ENCODE results near the gene C1orf115. TPM values are rescaled to one million over a fixed set of nuclear protein-coding genes. Genes with fewer than 3 reads are reported as not detected.
"Not testable (repeated sequence)": the region's sequence is repeated elsewhere in the genome, so short reads cannot be mapped to it uniquely, and the experiment has no call there.

The C1orf115 gene
- total RNA-seq, 6 donors from 2014 or later = 12.6 to 33.0 (median 30.0) TPM

GRCh38 chr1:220717800-220718640 is 27.9 kb downstream of the C1orf115 start:
- WGBS, 2 donors = 84 to 91% methylated on average over 18 to 20 of the region's 20 CpGs
- ATAC-seq (ENCODE audit: low FRiP score in 2 of 2) (no peak), DNase-seq (no peak)
- Histone ChIP-seq H3K4me3 (no peak overlapping the region), H3K4me1 (no peaks in the 10 kb centered on the region), H3K9me3 (peaks cover 0 to 4% (median 2%) of the 10 kb centered on the region in 4 donors), H3K27me3 (no peaks in the 10 kb centered on the region), H3K27ac (no peak overlapping the region), H3K36me3 (no peaks in the 10 kb centered on the region)
- no peak for TF ChIP-seq EP300 (IDR thresholded peaks at IDR 0.05)
- no peak for TF ChIP-seq POLR2AphosphoS5 (IDR thresholded peaks at IDR 0.05)
- no peak for TF ChIP-seq POLR2A (IDR thresholded peaks at IDR 0.05)
- no peak for TF ChIP-seq CTCF (IDR thresholded peaks at IDR 0.05)

- 52 to 61% methylated on average over 7 of the region's 7 CpGs for WGBS, 2 donors
- H3K9me3 ChIP-seq; H3K27ac ChIP-seq; H3K36me3 ChIP-seq; H3K27me3 ChIP-seq; ATAC-seq (ENCODE audit: low FRiP score in 2 of 2); H3K4me1 ChIP-seq; H3K4me3 ChIP-seq: not testable (repeated sequence)
- peak in 1 of 2 donors; percentile 53 for DNase-seq
Observed at GRCh38 chr1:220721266-220721665, 31.1 kb downstream of the C1orf115 start.

GRCh38 chr1:220726634-220727033 is 36.5 kb downstream of the C1orf115 start:
- no peaks in the 10 kb centered on the region for H3K9me3 ChIP-seq
- no peaks in the 10 kb centered on the region for H3K27me3 ChIP-seq
- H3K36me3 ChIP-seq = no peaks in the 10 kb centered on the region
- H3K4me1 ChIP-seq = no peaks in the 10 kb centered on the region
- TF ChIP-seq POLR2AphosphoS5 (IDR thresholded peaks at IDR 0.05) (no peak), EP300 (IDR thresholded peaks at IDR 0.05) (no peak), POLR2A (IDR thresholded peaks at IDR 0.05) (no peak), CTCF (IDR thresholded peaks at IDR 0.05) (peak in 1 of 6 experiments; percentile 8)
- DNase-seq (no peak), ATAC-seq (ENCODE audit: low FRiP score in 2 of 2) (no peak)
- no peak overlapping the region for H3K27ac ChIP-seq
- WGBS, 2 donors = 79 to 89% methylated on average over 3 of the region's 3 CpGs
- no peak overlapping the region for H3K4me3 ChIP-seq

- Histone ChIP-seq H3K4me1 (peaks cover 5 to 7% (median 6%) of the 10 kb centered on the region in 4 donors), H3K27ac (no peak overlapping the region), H3K9me3 (no peaks in the 10 kb centered on the region), H3K27me3 (no peaks in the 10 kb centered on the region), H3K36me3 (no peaks in the 10 kb centered on the region), H3K4me3 (no peak overlapping the region)
- ATAC-seq (ENCODE audit: low FRiP score in 2 of 2) (no peak), DNase-seq (no peak)
- WGBS, 2 donors = 84 to 95% methylated on average over 1 of the region's 1 CpG
- TF ChIP-seq POLR2AphosphoS5 (IDR thresholded peaks at IDR 0.05) = no peak
- TF ChIP-seq POLR2A (IDR thresholded peaks at IDR 0.05) = no peak
- TF ChIP-seq CTCF (IDR thresholded peaks at IDR 0.05) = no peak
- TF ChIP-seq EP300 (IDR thresholded peaks at IDR 0.05) = no peak
Observed at GRCh38 chr1:220727519-220727918, 37.4 kb downstream of the C1orf115 start.

GRCh38 chr1:220730486-220730885 is 40.3 kb downstream of the C1orf115 start:
- WGBS, 2 donors = 83 to 85% methylated on average over 2 of the region's 2 CpGs
- Histone ChIP-seq H3K9me3 (no peaks in the 10 kb centered on the region), H3K36me3 (no peaks in the 10 kb centered on the region), H3K4me3 (no peak overlapping the region), H3K27me3 (no peaks in the 10 kb centered on the region), H3K27ac (no peak overlapping the region), H3K4me1 (peaks cover 18 to 25% (median 19%) of the 10 kb centered on the region in 4 donors)
- ATAC-seq (ENCODE audit: low FRiP score in 2 of 2) (no peak), DNase-seq (no peak)
- TF ChIP-seq POLR2A (IDR thresholded peaks at IDR 0.05) = no peak
- no peak for TF ChIP-seq CTCF (IDR thresholded peaks at IDR 0.05)
- no peak for TF ChIP-seq EP300 (IDR thresholded peaks at IDR 0.05)
- TF ChIP-seq POLR2AphosphoS5 (IDR thresholded peaks at IDR 0.05) = no peak

Measured in upper lobe of left lung (tissue), 6 donors.